ENCODE measurements around the gene C11orf86.

- TF ChIP-seq EZH2phosphoT487 (IDR thresholded peaks at IDR 0.05; ENCODE audit: low read depth), result no peak
- no peak for TF ChIP-seq CTCF (IDR thresholded peaks at IDR 0.05; ENCODE audit: low read depth, low read length)
Observed at GRCh38 chr11:66962801-66963200, 12.3 kb upstream of the C11orf86 start.

Measured in OCI-LY3 (cell line).